PC-9 (cell line): ENCODE results near the gene GHITM. TPM values are rescaled to one million over a fixed set of nuclear protein-coding genes. Genes with fewer than 3 reads are reported as not detected.
"Not testable (repeated sequence)": the region's sequence is repeated elsewhere in the genome, so short reads cannot be mapped to it uniquely, and the experiment has no call there.

Source experiments
- BruUV-seq: library from RNA; stranded (reverse); fragments of 400-500 nt; replicated peaks from 2 replicates; lab custom pipeline; 2021; lab: Mats Ljungman, UMichigan
- CTCF ChIA-PET: fragments of 300-600 bp; sonication (Branson Sonifier 250); formaldehyde crosslinking; loops from one replicate; lab custom pipeline; 2022; ENCODE audit warnings: antibody characterized with exemption; lab: Charles Lee
- POLR2A ChIA-PET: fragments of 300-600 bp; sonication (Branson Sonifier 250); formaldehyde crosslinking; loops from one replicate; lab custom pipeline; 2022; ENCODE audit warnings: antibody characterized with exemption; ENCODE audit not compliant: unreplicated experiment; lab: Charles Lee
- DNase-seq, 2 experiments: peaks; one replicate each; pipeline versions ENCODE4 v3.0.0 to v3.0.0-alpha.2; 2015 to 2022; ENCODE audit warnings: mixed read lengths in 1 of 2
- H2AFZ ChIP-seq: fragments of 200-600 bp; sonication (generic); 2 replicates; pipeline ENCODE4 v1.8.1; 2017; ENCODE audit warnings: antibody characterized with exemption
- H3F3A ChIP-seq: fragments of 200-600 bp; sonication (generic); 2 replicates; pipeline ENCODE4 v1.8.1; 2017; ENCODE audit warnings: antibody characterized with exemption, mild to moderate bottlenecking, low read depth; ENCODE audit not compliant: insufficient read depth
- H3K27ac ChIP-seq: fragments of 200-600 bp; sonication (generic); 2 replicates; pipeline ENCODE4 v1.6.1; 2016; ENCODE audit warnings: mixed run types
- H3K27me3 ChIP-seq: fragments of 200-600 bp; sonication (generic); 2 replicates; pipeline ENCODE4 v1.6.1; 2016; ENCODE audit warnings: low read depth, mixed run types; ENCODE audit not compliant: insufficient read depth
- H3K36me3 ChIP-seq: fragments of 200-600 bp; sonication (generic); 2 replicates; pipeline ENCODE4 v1.6.1; 2016; ENCODE audit warnings: low read depth, mixed run types
- H3K4me1 ChIP-seq: fragments of 200-600 bp; sonication (generic); replicated peaks from 2 replicates; pipeline ENCODE4 v1.6.1; 2016; ENCODE audit warnings: mixed run types; ENCODE audit not compliant: insufficient read depth
- H3K4me2 ChIP-seq: fragments of 200-600 bp; sonication (generic); 2 replicates; pipeline ENCODE4 v1.6.1; 2017; ENCODE audit warnings: mixed run types
- H3K4me3 ChIP-seq: fragments of 200-600 bp; sonication (generic); 2 replicates; pipeline ENCODE4 v1.6.1; 2016; ENCODE audit warnings: mixed run types
- H3K79me2 ChIP-seq: fragments of 200-600 bp; sonication (generic); 2 replicates; pipeline ENCODE4 v1.6.1; 2017; ENCODE audit warnings: low read depth, mixed run types
- H3K9me2 ChIP-seq: fragments of 200-600 bp; sonication (generic); 2 replicates; pipeline ENCODE4 v1.8.1; 2017; ENCODE audit warnings: mild to moderate bottlenecking; ENCODE audit not compliant: insufficient read depth
- H3K9me3 ChIP-seq: fragments of 200-600 bp; sonication (generic); 2 replicates; pipeline ENCODE4 v1.8.1; 2016; ENCODE audit warnings: low read depth; ENCODE audit not compliant: insufficient read depth
- H4K20me1 ChIP-seq: fragments of 200-600 bp; sonication (generic); 2 replicates; pipeline ENCODE4 v1.8.1; 2017; ENCODE audit not compliant: insufficient read depth
- CTCF ChIP-seq: fragments of 200-600 bp; sonication (generic); conservative IDR thresholded peaks from 2 replicates; pipeline ENCODE4 v1.6.1; 2017; ENCODE audit warnings: mixed run types, antibody characterized with exemption, mild to moderate bottlenecking, moderate library complexity
- EZH2 ChIP-seq: fragments of 200-600 bp; sonication (generic); IDR thresholded peaks from 2 replicates; pipeline ENCODE4 v1.8.0; 2017; ENCODE audit warnings: antibody characterized with exemption, low read depth
- intact Hi-C: fragments of 100-400 bp; cut with micrococcal nuclease; formaldehyde crosslinking; loops from one replicate; pipeline ENCODE4 v1.10.0; 2022; ENCODE audit not compliant: unreplicated experiment
- total RNA-seq: library from RNA; stranded (reverse); gene quantifications from 2 replicates; pipeline ENCODE4 v1.2.3, GENCODE V29; 2021

The GHITM gene
- total RNA-seq, 1 experiment from 2014 or later, result 291 TPM

- no peaks in the 10 kb centered on the region for H3K9me2 ChIP-seq
- ChIA-PET POLR2A (no interaction called here), CTCF (no interaction called here)
- H3K4me3 ChIP-seq, result no peak overlapping the region
- no peak for DNase-seq
- no peaks in the 10 kb centered on the region for H3K4me1 ChIP-seq
- no peak overlapping the region for H2AFZ ChIP-seq
- no TSS peak for BruUV-seq
- H3K27ac ChIP-seq, result no peak overlapping the region
- H3F3A ChIP-seq, result peaks cover 3% of the 10 kb centered on the region; the same call in 1 of the 2 replicates
- H3K9me3 ChIP-seq, result no peaks in the 10 kb centered on the region
- intact Hi-C loops, result no loop called here
- no peak overlapping the region for H3K4me2 ChIP-seq
- TF ChIP-seq CTCF (no peak), EZH2 (no peak)
- no peaks in the 10 kb centered on the region for H4K20me1 ChIP-seq
- H3K36me3 ChIP-seq, result no peaks in the 10 kb centered on the region
- H3K27me3 ChIP-seq, result peaks cover 58% of the 10 kb centered on the region
- H3K79me2 ChIP-seq, result no peaks in the 10 kb centered on the region
Observed at GRCh38 chr10:84178160-84178609, 38.9 kb downstream of the GHITM start.

DNA sequence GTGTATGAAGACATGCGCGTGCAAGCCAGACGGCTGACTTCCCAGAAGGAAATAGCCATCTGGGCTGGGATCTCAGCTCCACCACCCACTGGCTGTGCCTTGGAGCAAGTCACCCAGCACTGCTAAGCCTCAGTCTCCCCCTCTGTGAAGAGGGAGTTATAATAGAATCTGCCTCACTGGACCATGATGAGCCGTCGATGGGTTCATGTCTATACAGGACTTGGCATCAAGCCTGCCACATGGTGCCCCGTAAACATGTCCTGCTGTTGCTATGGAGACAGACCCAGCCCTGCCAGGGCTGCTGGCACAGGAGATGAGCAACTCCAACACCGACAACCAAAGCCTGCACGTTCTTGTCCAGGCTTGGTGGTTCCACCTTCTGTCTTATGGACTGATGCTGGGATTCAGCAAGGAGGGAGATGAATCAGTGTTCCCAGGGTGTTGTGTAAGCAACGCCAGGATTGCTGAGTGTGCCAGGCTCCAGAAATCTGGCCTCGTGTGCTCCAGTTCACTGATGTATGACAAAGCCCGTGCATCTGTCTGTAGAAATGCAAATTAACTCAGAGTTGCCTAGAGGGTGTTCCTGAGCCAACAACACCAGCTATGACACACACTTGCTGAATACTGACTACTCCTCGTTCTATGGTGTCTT lies 39.9 kb downstream of the GHITM start:
- Histone ChIP-seq H3K79me2 (no peaks in the 10 kb centered on the region), H3K9me3 (no peaks in the 10 kb centered on the region), H3K4me3 (no peak overlapping the region), H4K20me1 (no peaks in the 10 kb centered on the region), H3K27ac (no peak overlapping the region), H2AFZ (no peak overlapping the region), H3F3A (peaks cover 3% of the 10 kb centered on the region; the same call in 1 of the 2 replicates), H3K4me2 (no peak overlapping the region), H3K4me1 (no peaks in the 10 kb centered on the region), H3K9me2 (no peaks in the 10 kb centered on the region), H3K36me3 (no peaks in the 10 kb centered on the region), H3K27me3 (peaks cover 49% of the 10 kb centered on the region)
- POLR2A ChIA-PET, result no interaction called here
- no peak for TF ChIP-seq CTCF
- no peak for TF ChIP-seq EZH2
- intact Hi-C loops, result no loop called here
- no peak for DNase-seq
- CTCF ChIA-PET, result no interaction called here
- BruUV-seq, result no TSS peak

GRCh38 chr10:84180386-84180785 lies 41.1 kb downstream of the GHITM start:
- H3K36me3 ChIP-seq, H3K4me3 ChIP-seq, H3K9me3 ChIP-seq, H3K4me1 ChIP-seq, H3K79me2 ChIP-seq, H3K4me2 ChIP-seq, H3K9me2 ChIP-seq, CTCF ChIA-PET, H4K20me1 ChIP-seq, H3K27ac ChIP-seq, intact Hi-C loops, BruUV-seq, DNase-seq, H2AFZ ChIP-seq, H3F3A ChIP-seq, POLR2A ChIA-PET: not testable (repeated sequence)
- H3K27me3 ChIP-seq, result peaks cover 52% of the 10 kb centered on the region

DNA sequence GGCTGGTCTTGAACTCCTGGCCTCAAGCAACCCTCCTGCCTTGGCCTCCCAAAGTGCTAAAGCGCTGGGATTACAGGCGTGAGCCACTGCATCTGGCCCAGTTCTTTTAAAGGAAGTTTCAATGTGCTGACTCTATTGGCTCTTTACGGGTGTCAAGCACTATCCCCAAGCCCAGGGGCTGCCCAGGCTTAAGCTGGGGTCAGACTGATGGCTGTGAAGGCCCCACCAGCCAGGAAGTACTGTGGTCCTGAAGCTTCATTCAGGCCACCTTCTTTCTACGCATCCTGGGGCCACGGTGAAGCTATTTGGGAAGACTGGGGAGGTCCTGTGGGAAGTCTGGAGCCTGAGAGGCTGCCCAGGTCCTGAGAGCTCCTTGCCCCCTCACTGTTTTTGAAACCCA lies 42.3 kb downstream of the GHITM start:
- CTCF ChIA-PET, result interaction anchor here (0.5 kb wide), 1 partner anchor 1132 kb away, joined by 3 read pairs; no protein-coding TSS in a partner anchor
- H3K4me1 ChIP-seq, result no peaks in the 10 kb centered on the region

More for the DNA sequence above, 42.3 kb downstream of the GHITM start:
- no peaks in the 10 kb centered on the region for H4K20me1 ChIP-seq
- peaks cover 57% of the 10 kb centered on the region for H3K27me3 ChIP-seq
- POLR2A ChIA-PET, result no interaction called here
- H3K36me3 ChIP-seq, result no peaks in the 10 kb centered on the region
- no peaks in the 10 kb centered on the region for H3K9me2 ChIP-seq
- H3K4me2 ChIP-seq, result no peak overlapping the region
- no peak for DNase-seq
- no peak overlapping the region for H2AFZ ChIP-seq
- no peaks in the 10 kb centered on the region for H3K79me2 ChIP-seq
- no peak overlapping the region for H3K4me3 ChIP-seq
- intact Hi-C loops, result no loop called here
- H3K9me3 ChIP-seq, result no peaks in the 10 kb centered on the region
- BruUV-seq, result no TSS peak
- peaks cover 3% of the 10 kb centered on the region; the same call in 1 of the 2 replicates for H3F3A ChIP-seq
- no peak overlapping the region for H3K27ac ChIP-seq
- TF ChIP-seq EZH2, result no peak
- TF ChIP-seq CTCF, result no peak
